CD4-positive, CD25-positive, alpha-beta regulatory T cell (primary cell): ENCODE measurements around the gene EML1. TPM values are rescaled to one million over a fixed set of nuclear protein-coding genes. Genes with fewer than 3 reads are reported as not detected.

Experiments used
- ATAC-seq, 2 donors: fragments of 150-1000 bp; cut with Tn5 transposase; one replicate each; pipeline ENCODE4 v1.10.0; 2021; ENCODE audit warnings: low read depth in 2 of 2, moderate number of reproducible peaks in 2 of 2, moderate library complexity in 1 of 2
- DNase-seq, 3 donors: peaks; one replicate each; pipeline versions ENCODE4 v3.0.0 to v3.0.0-alpha.2; 2012 to 2022; ENCODE audit warnings: mixed read lengths in 1 of 3
- H3K27ac ChIP-seq: one replicate; pipeline ENCODE4 v1.7.0; 2013; ENCODE audit warnings: mild to moderate bottlenecking, low read length; ENCODE audit not compliant: insufficient read depth, poor library complexity, severe bottlenecking
- H3K27me3 ChIP-seq: one replicate; pipeline ENCODE4 v1.7.0; 2013; ENCODE audit warnings: low read length; ENCODE audit not compliant: control insufficient read depth, insufficient read depth
- H3K36me3 ChIP-seq: one replicate; pipeline ENCODE4 v1.7.0; 2013; ENCODE audit warnings: mild to moderate bottlenecking, low read length, moderate library complexity; ENCODE audit not compliant: control insufficient read depth, insufficient read depth
- H3K4me1 ChIP-seq: 2 replicates; pipeline ENCODE4 v1.7.0; 2013; ENCODE audit warnings: mild to moderate bottlenecking, low read length; ENCODE audit not compliant: insufficient read depth, control insufficient read depth, poor library complexity, severe bottlenecking
- H3K4me3 ChIP-seq: one replicate; pipeline ENCODE4 v1.7.0; 2013; ENCODE audit warnings: low read depth, mild to moderate bottlenecking, low read length, moderate library complexity
- H3K9me3 ChIP-seq, 2 experiments: 1 replicate in 1 of 2; 2 replicates in 1 of 2; pipeline ENCODE4 v1.7.0; 2013; ENCODE audit warnings: low read length in 2 of 2, mild to moderate bottlenecking in 1 of 2, moderate library complexity in 1 of 2; ENCODE audit not compliant: control insufficient read depth in 2 of 2
- H3K27ac Mint-ChIP-seq, 3 donors: one replicate each; pipeline ENCODE4 v1.8.0; 2020 to 2022; ENCODE audit warnings: mild to moderate bottlenecking in 3 of 3, mixed read lengths in 3 of 3, moderate library complexity in 2 of 3
- H3K27me3 Mint-ChIP-seq: one replicate; pipeline ENCODE4 v1.8.0; 2022; ENCODE audit warnings: mild to moderate bottlenecking, mixed read lengths
- H3K36me3 Mint-ChIP-seq: one replicate; pipeline ENCODE4 v1.8.0; 2020; ENCODE audit warnings: mixed read lengths
- H3K4me1 Mint-ChIP-seq, 4 donors: one replicate each; pipeline ENCODE4 v1.8.0; 2020 to 2022; ENCODE audit warnings: mixed read lengths in 4 of 4, mild to moderate bottlenecking in 1 of 4
- H3K4me3 Mint-ChIP-seq, 4 donors: one replicate each; pipeline ENCODE4 v1.8.0; 2020 to 2022; ENCODE audit warnings: mild to moderate bottlenecking in 4 of 4, mixed read lengths in 4 of 4, moderate library complexity in 3 of 4
- H3K9me3 Mint-ChIP-seq, 7 donors: one replicate each; pipeline ENCODE4 v1.8.0; 2020 to 2022; ENCODE audit warnings: mixed read lengths in 7 of 7, mild to moderate bottlenecking in 3 of 7, moderate library complexity in 2 of 7
- polyA plus RNA-seq, 4 donors: library from polyadenylated mRNA; unstranded; fragments of 300-500 nt; fragmentation: Illumina TruSeq; gene quantifications; one replicate each; pipeline ENCODE4 v1.2.3, GENCODE V29; 2021
- total RNA-seq: library from RNA; stranded (reverse); gene quantifications from one replicate; pipeline ENCODE4 v1.2.3, GENCODE V29; 2022

EML1 gene
- total and polyA plus RNA-seq, 5 donors from 2014 or later = not detected

- H3K27me3 ChIP-seq = peaks cover 1% of the 10 kb centered on the region
- Mint-ChIP-seq H3K27me3 (peaks cover 32% of the 10 kb centered on the region), H3K36me3 (no peaks in the 10 kb centered on the region), H3K27ac (no peak overlapping the region), H3K4me3 (no peak overlapping the region), H3K9me3 (no peaks in the 10 kb centered on the region), H3K4me1 (no peaks in the 10 kb centered on the region)
- no peaks in the 10 kb centered on the region for H3K36me3 ChIP-seq
- ATAC-seq = no peak
- DNase-seq = no peak
- no peak overlapping the region for H3K27ac ChIP-seq
- no peaks in the 10 kb centered on the region for H3K9me3 ChIP-seq
- no peaks in the 10 kb centered on the region for H3K4me1 ChIP-seq
- no peak overlapping the region for H3K4me3 ChIP-seq
Observed at GRCh38 chr14:99892406-99892805, 99.2 kb downstream of the EML1 start.

DNA sequence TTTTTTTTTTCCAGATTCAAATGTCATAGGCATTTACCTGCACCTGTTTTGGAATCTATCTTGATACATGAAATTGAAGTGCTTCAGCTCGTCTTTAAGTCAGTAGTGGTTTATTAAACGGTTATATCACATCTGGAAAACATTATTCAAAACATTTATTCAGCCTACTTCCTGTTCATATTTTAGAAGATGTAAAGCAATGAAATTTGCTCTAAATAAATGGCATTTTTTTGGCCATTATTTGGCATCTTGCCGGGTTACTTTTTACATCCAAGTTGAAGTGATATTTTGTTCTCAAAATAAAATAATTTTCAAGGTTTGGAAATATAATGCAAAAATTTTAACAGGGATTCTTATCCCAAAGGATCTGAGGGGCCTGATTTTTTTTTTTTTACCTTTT is 103.1 kb downstream of the EML1 start:
- H3K27ac Mint-ChIP-seq = no peak overlapping the region
- no peaks in the 10 kb centered on the region for H3K36me3 Mint-ChIP-seq
- DNase-seq (no peak), ATAC-seq (no peak)
- Histone ChIP-seq H3K27me3 (peaks cover 2% of the 10 kb centered on the region), H3K4me3 (no peak overlapping the region), H3K27ac (no peak overlapping the region), H3K9me3 (no peaks in the 10 kb centered on the region), H3K4me1 (no peaks in the 10 kb centered on the region), H3K36me3 (no peaks in the 10 kb centered on the region)
- H3K27me3 Mint-ChIP-seq = peaks cover 22% of the 10 kb centered on the region
- no peaks in the 10 kb centered on the region for H3K9me3 Mint-ChIP-seq
- H3K4me3 Mint-ChIP-seq = no peak overlapping the region
- H3K4me1 Mint-ChIP-seq = no peaks in the 10 kb centered on the region

DNA sequence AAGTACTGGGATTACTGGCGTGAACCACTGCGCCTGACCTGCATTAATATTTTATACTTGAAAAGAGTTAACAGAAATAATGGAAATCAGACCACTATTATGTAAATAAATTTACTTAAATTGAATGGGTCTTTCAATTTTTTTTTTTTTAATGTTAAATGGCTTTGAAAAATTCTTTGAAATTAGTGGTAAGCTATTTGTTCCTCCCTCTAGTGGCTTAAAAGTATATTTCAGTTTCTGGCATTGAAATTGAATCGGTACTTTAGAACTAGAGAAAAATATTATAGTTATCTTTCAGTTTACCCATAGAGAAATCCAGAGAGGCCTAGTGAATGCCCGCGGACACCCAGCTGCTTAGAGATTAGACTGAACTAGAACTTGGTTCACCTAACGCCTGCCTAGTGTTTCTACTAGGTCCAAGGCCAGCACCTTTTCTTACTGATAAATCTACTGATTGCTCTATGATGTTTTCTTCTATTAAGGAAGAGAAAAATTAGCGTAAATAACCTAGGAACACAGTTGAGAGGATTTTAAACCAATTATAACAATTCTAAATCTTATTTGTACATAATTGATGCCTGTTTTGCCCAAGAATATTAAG is 106.5 kb downstream of the EML1 start:
- peaks cover 0 to 5% of the 10 kb centered on the region in 2 experiments for H3K9me3 ChIP-seq
- Mint-ChIP-seq H3K9me3 (peaks cover 0 to 8% (median 0%) of the 10 kb centered on the region in 7 donors), H3K4me3 (no peak overlapping the region), H3K4me1 (no peaks in the 10 kb centered on the region), H3K36me3 (no peaks in the 10 kb centered on the region), H3K27ac (no peak overlapping the region), H3K27me3 (peaks cover 13% of the 10 kb centered on the region)
- H3K4me3 ChIP-seq = no peak overlapping the region
- ATAC-seq (no peak), DNase-seq (peak in 2 of 3 donors; percentile 10 to 31)
- H3K27ac ChIP-seq = no peak overlapping the region
- peaks cover 4% of the 10 kb centered on the region for H3K27me3 ChIP-seq
- H3K36me3 ChIP-seq = no peaks in the 10 kb centered on the region
- no peaks in the 10 kb centered on the region for H3K4me1 ChIP-seq

- Mint-ChIP-seq H3K4me3 (no peak overlapping the region), H3K36me3 (no peaks in the 10 kb centered on the region), H3K9me3 (peaks cover 0 to 8% (median 0%) of the 10 kb centered on the region in 7 donors), H3K4me1 (no peaks in the 10 kb centered on the region), H3K27me3 (peaks cover 26% of the 10 kb centered on the region), H3K27ac (no peak overlapping the region)
- ATAC-seq (no peak), DNase-seq (no peak)
- H3K27ac ChIP-seq = no peak overlapping the region
- peaks cover 2% of the 10 kb centered on the region for H3K27me3 ChIP-seq
- H3K36me3 ChIP-seq = no peaks in the 10 kb centered on the region
- no peaks in the 10 kb centered on the region for H3K4me1 ChIP-seq
- H3K9me3 ChIP-seq = peaks cover 0 to 5% of the 10 kb centered on the region in 2 experiments
- H3K4me3 ChIP-seq = no peak overlapping the region
Observed at GRCh38 chr14:99902925-99903324, 109.7 kb downstream of the EML1 start.

DNA sequence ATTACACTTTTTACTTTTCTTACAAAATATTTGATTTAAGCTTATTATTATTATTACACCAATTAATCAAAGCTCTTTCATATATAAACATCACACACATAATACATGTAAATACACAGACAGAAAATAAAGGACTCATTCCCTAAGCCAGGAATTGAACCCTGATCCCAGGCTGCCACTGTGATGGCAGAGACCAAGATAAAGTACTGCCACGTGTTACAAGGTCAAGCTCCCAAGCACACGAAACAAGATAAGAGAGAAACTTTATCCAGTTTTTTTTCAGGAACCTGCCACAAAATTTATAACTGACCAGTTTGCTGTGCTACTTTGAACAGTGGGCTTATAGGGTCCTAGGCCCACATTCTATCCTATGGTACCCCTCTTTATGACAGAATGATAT is 111.3 kb downstream of the EML1 start:
- DNase-seq (no peak), ATAC-seq (no peak)
- Mint-ChIP-seq H3K4me3 (no peak overlapping the region), H3K4me1 (no peaks in the 10 kb centered on the region), H3K36me3 (no peaks in the 10 kb centered on the region), H3K27me3 (peaks cover 25% of the 10 kb centered on the region), H3K27ac (peak overlapping the region in 1 of 3 donors; percentile 21), H3K9me3 (peaks cover 0 to 8% (median 1%) of the 10 kb centered on the region in 7 donors)
- H3K9me3 ChIP-seq = peaks cover 0 to 5% of the 10 kb centered on the region in 2 experiments
- H3K27ac ChIP-seq = no peak overlapping the region
- peaks cover 2% of the 10 kb centered on the region for H3K27me3 ChIP-seq
- no peaks in the 10 kb centered on the region for H3K36me3 ChIP-seq
- no peak overlapping the region for H3K4me3 ChIP-seq
- H3K4me1 ChIP-seq = no peaks in the 10 kb centered on the region

DNA sequence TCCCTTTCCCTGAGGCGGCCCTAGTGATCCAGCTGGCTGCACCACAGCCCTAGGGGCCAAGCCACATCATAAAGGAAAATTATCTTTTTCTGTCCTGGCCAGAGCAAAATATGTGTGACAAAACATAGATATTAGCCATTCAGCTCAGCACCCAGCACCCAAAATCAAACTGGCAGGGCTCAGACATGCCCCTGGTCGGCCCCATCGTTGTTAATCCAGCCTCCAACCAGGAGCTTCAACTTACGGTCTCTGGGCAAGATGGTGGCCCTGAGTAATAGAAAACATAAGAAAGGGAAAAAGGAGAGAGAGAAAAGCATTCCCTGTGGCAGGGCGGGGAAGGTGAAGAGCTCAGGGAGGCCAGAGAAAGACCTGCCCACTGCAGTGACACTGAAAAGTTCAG is 111.9 kb downstream of the EML1 start:
- Mint-ChIP-seq H3K4me3 (no peak overlapping the region), H3K27ac (no peak overlapping the region)

GRCh38 chr14:99907761-99908652 is 114.8 kb downstream of the EML1 start:
- DNase-seq = no peak
- Histone ChIP-seq H3K9me3 (peaks cover 0 to 3% of the 10 kb centered on the region in 2 experiments), H3K27ac (no peak overlapping the region), H3K27me3 (peaks cover 8% of the 10 kb centered on the region), H3K4me3 (no peak overlapping the region), H3K4me1 (no peaks in the 10 kb centered on the region), H3K36me3 (no peaks in the 10 kb centered on the region)
- Mint-ChIP-seq H3K4me1 (no peaks in the 10 kb centered on the region), H3K27ac (no peak overlapping the region), H3K9me3 (peaks cover 0 to 6% (median 1%) of the 10 kb centered on the region in 7 donors), H3K4me3 (no peak overlapping the region), H3K36me3 (no peaks in the 10 kb centered on the region), H3K27me3 (peaks cover 19% of the 10 kb centered on the region)
- ATAC-seq = no peak

More for the DNA sequence above, 111.9 kb downstream of the EML1 start:
- H3K27ac ChIP-seq = no peak overlapping the region
- Mint-ChIP-seq H3K9me3 (peaks cover 0 to 8% (median 1%) of the 10 kb centered on the region in 7 donors), H3K4me1 (no peaks in the 10 kb centered on the region), H3K27me3 (peaks cover 20% of the 10 kb centered on the region), H3K36me3 (no peaks in the 10 kb centered on the region)
- ATAC-seq (no peak), DNase-seq (no peak)
- H3K27me3 ChIP-seq = peaks cover 2% of the 10 kb centered on the region
- H3K4me3 ChIP-seq = no peak overlapping the region
- peaks cover 0 to 5% of the 10 kb centered on the region in 2 experiments for H3K9me3 ChIP-seq
- H3K4me1 ChIP-seq = no peaks in the 10 kb centered on the region
- H3K36me3 ChIP-seq = no peaks in the 10 kb centered on the region
